HepG2 (cell line): ENCODE data around the gene FAM3A. TPM values are rescaled to one million over a fixed set of nuclear protein-coding genes. Genes with fewer than 3 reads are reported as not detected.

Experiments
- ATAC-seq: fragments of 200-7000 bp; cut with Tn5 transposase; 3 replicates; pipeline ENCODE4 v1.9.1; 2020; ENCODE audit warnings: mild to moderate bottlenecking, moderate library complexity
- BruUV-seq: library from RNA; stranded (reverse); fragments of 400-500 nt; replicated peaks from 2 replicates; lab custom pipeline; 2021; lab: Mats Ljungman, UMichigan
- CTCF ChIA-PET: fragments of 300-600 bp; formaldehyde crosslinking; extraction: SDS; loops from one replicate; lab custom pipeline; 2021; ENCODE audit warnings: low total read pairs, inconsistent platforms, low intra/inter-chr PET ratio; lab: Yijun Ruan, JAX
- POLR2A ChIA-PET: fragments of 350-600 bp; sonication (Branson Sonifier 250); formaldehyde crosslinking; loops from one replicate; lab custom pipeline; 2020; ENCODE audit warnings: antibody characterized with exemption, inconsistent platforms; lab: Yijun Ruan, JAX
- DNase-seq: peaks from one replicate; pipeline ENCODE4 v3.0.0-alpha.2; 2015; ENCODE audit warnings: low spot score
- FAIRE-seq: peaks from 3 replicates; lab custom pipeline; 2011; peaks lifted over from hg19 to GRCh38; lab: Jason Lieb, UNC
- H2AFZ ChIP-seq: one replicate; pipeline ENCODE4 v1.6.1; 2011; ENCODE audit warnings: low read length, inconsistent platforms
- H3K27ac ChIP-seq: fragments of 300-600 bp; 3 replicates; pipeline ENCODE4 v1.8.0; 2011; ENCODE audit warnings: mixed run types, mild to moderate bottlenecking, mixed read lengths, low read length, inconsistent platforms; ENCODE audit not compliant: insufficient read depth; ENCODE audit errors: extremely low read length
- H3K27me3 ChIP-seq, 2 experiments: fragments of 200-600 bp in 1 of 2; 2 replicates in 1 of 2; 3 replicates in 1 of 2; pipeline versions ENCODE4 v1.6.0 to v1.8.0; 2011; ENCODE audit warnings: low read length in 2 of 2, mild to moderate bottlenecking in 2 of 2, moderate library complexity in 2 of 2, inconsistent platforms in 1 of 2; ENCODE audit not compliant: insufficient read depth in 2 of 2, control insufficient read depth in 1 of 2
- H3K36me3 ChIP-seq, 2 experiments: fragments of 200-600 bp in 1 of 2; replicated peaks in 1 of 2; 2 replicates in 1 of 2; 3 replicates in 1 of 2; pipeline versions ENCODE4 v1.5.1 to v1.8.0; 2011; ENCODE audit warnings: low read length in 2 of 2, inconsistent platforms in 1 of 2; ENCODE audit not compliant: insufficient read depth in 2 of 2, control insufficient read depth in 1 of 2
- H3K4me1 ChIP-seq: 2 replicates; pipeline ENCODE4 v1.5.1; 2012; ENCODE audit warnings: low read length, inconsistent platforms; ENCODE audit not compliant: insufficient read depth
- H3K4me2 ChIP-seq: 2 replicates; pipeline ENCODE4 v1.6.0; 2011; ENCODE audit warnings: low read depth, low read length, inconsistent platforms
- H3K4me3 ChIP-seq, 3 experiments: fragments of 200-600 bp in 1 of 3; sonication (generic), shearing (Covaris generic) in 1 of 3; replicated peaks in 1 of 3; 2 replicates each; pipeline ENCODE4 v1.5.1; 2011 to 2016; ENCODE audit warnings: low read length in 3 of 3, inconsistent platforms in 2 of 3, low read depth in 2 of 3, mild to moderate bottlenecking in 2 of 3, control low read depth in 1 of 3, mixed read lengths in 1 of 3; ENCODE audit not compliant: insufficient read depth in 1 of 3
- H3K79me2 ChIP-seq: one replicate; pipeline ENCODE4 v1.6.1; 2011; ENCODE audit warnings: low read length, inconsistent platforms; ENCODE audit not compliant: insufficient read depth
- H3K9ac ChIP-seq: 2 replicates; pipeline ENCODE4 v1.6.0; 2011; ENCODE audit warnings: mild to moderate bottlenecking, low read depth, low read length, inconsistent platforms; ENCODE audit not compliant: insufficient read depth
- H3K9me3 ChIP-seq: 2 replicates; pipeline ENCODE4 v1.5.1; 2012; ENCODE audit warnings: mild to moderate bottlenecking, low read length
- H4K20me1 ChIP-seq: 2 replicates; pipeline ENCODE4 v1.6.0; 2011; ENCODE audit warnings: inconsistent platforms, mild to moderate bottlenecking, low read length, moderate library complexity; ENCODE audit not compliant: insufficient read depth
- ATF7 ChIP-seq, 2 experiments: fragments of 450-650 bp in 1 of 2; sonication (generic) in 1 of 2; formaldehyde crosslinking in 1 of 2; IDR thresholded peaks; 2 replicates each; pipeline versions ENCODE4 v1.4.0 to v1.6.1; 2016 to 2020; ENCODE audit warnings: antibody characterized with exemption in 1 of 2, mild to moderate bottlenecking in 1 of 2, missing genetic modification reagents in 1 of 2
- CCAR2 ChIP-seq: fragments of 200-400 bp; formaldehyde crosslinking; optimal IDR thresholded peaks from 2 replicates; pipeline ENCODE3; 2018; ENCODE audit warnings: low read depth, mild to moderate bottlenecking, low read length, moderate library complexity
- DMAP1 ChIP-seq: IDR thresholded peaks from 2 replicates; pipeline ENCODE4 v1.6.1; 2016
- IKZF1 ChIP-seq: fragments of 450-650 bp; IDR thresholded peaks from 2 replicates; pipeline ENCODE4 v1.7.1; 2016
- POLR2AphosphoS5 ChIP-seq: IDR thresholded peaks from 2 replicates; pipeline ENCODE4 v1.6.1; 2012; ENCODE audit warnings: low read depth, low read length
- SAP130 ChIP-seq: IDR thresholded peaks from 2 replicates; pipeline ENCODE4 v1.6.1; 2016; ENCODE audit warnings: low read depth
- SMARCE1 ChIP-seq: fragments of 450-650 bp; IDR thresholded peaks from 2 replicates; pipeline ENCODE4 v1.6.1; 2017; ENCODE audit warnings: borderline replicate concordance
- YY1 ChIP-seq: IDR thresholded peaks from 2 replicates; pipeline ENCODE4 v1.6.1; 2011; ENCODE audit warnings: low read length, low read depth, moderate library complexity, mild to moderate bottlenecking; ENCODE audit not compliant: insufficient read depth, insufficient replicate concordance
- ZBTB38 ChIP-seq: sonication (generic); formaldehyde crosslinking; IDR thresholded peaks from 2 replicates; pipeline ENCODE4 v1.5.1; 2020; ENCODE audit warnings: mild to moderate bottlenecking, missing genetic modification reagents
- ZC3H13 ChIP-seq: sonication (generic); formaldehyde crosslinking; IDR thresholded peaks from 2 replicates; pipeline ENCODE4 v1.8.1; 2023; ENCODE audit warnings: mild to moderate bottlenecking, missing genetic modification reagents, moderate library complexity
- ZFAT ChIP-seq: sonication (generic); formaldehyde crosslinking; conservative IDR thresholded peaks from 2 replicates; pipeline ENCODE4 v1.8.1; 2023; ENCODE audit warnings: missing genetic modification reagents, inconsistent platforms
- ZNF33B ChIP-seq: sonication (generic); formaldehyde crosslinking; IDR thresholded peaks from 2 replicates; pipeline ENCODE4 v1.5.1; 2020; ENCODE audit warnings: mild to moderate bottlenecking, missing genetic modification reagents
- ZNF652 ChIP-seq: IDR thresholded peaks from 2 replicates; pipeline ENCODE4 v1.6.1; 2016; ENCODE audit warnings: low read depth, borderline replicate concordance
- ZNF788 ChIP-seq: sonication (generic); formaldehyde crosslinking; IDR thresholded peaks from 2 replicates; pipeline ENCODE4 v1.5.0; 2020; ENCODE audit warnings: mild to moderate bottlenecking, missing genetic modification reagents, borderline replicate concordance
- WGBS: methylation state at CpG from one replicate; pipeline ENCODE4 v1.1.6; 2017; ENCODE audit warnings: low lambda C conversion rate; 5-methylcytosine and 5-hydroxymethylcytosine counted together
- in situ Hi-C: cut with HindIII; loops from 2 replicates; pipeline ENCODE4 v1.10.0; 2017; ENCODE audit warnings: low pct_unique_long_range_greater_than_20kb; ENCODE audit not compliant: extremely low pct_ligation_motif_present
- intact Hi-C: fragments of 100-400 bp; cut with micrococcal nuclease; formaldehyde crosslinking; loops from one replicate; pipeline ENCODE4 v1.10.0; 2022; ENCODE audit not compliant: unreplicated experiment
- polyA plus RNA-seq, 8 experiments: library from polyadenylated mRNA; depleted of rRNA in 3 of 8; stranded (reverse) in 7 of 8; unstranded in 1 of 8; fragments of >200 nt; fragmentation: Illumina TruSeq in 4 of 8; extraction: Trizol in 4 of 8; gene quantifications; 2 replicates each; pipeline versions ENCODE4 v1.2.1 to v1.2.3, GENCODE V29; 2011 to 2016; ENCODE audit warnings: low read depth in 4 of 8, missing spikeins in 1 of 8, mixed read lengths in 1 of 8; ENCODE audit not compliant: insufficient read depth in 1 of 8
- total RNA-seq, 5 experiments: library from RNA; depleted of rRNA; stranded (reverse); fragments of >200 nt; fragmentation: Illumina TruSeq; extraction: Trizol; gene quantifications; 2 replicates each; pipeline ENCODE4 v1.2.3, GENCODE V29; 2016; ENCODE audit warnings: low read depth in 1 of 5
- TF ChIP-seq, protein P1 (sequence below): IDR thresholded peaks from 2 replicates; pipeline ENCODE4 v1.6.1; 2016; ENCODE audit warnings: low read depth
- TF ChIP-seq, protein P2 (sequence below): sonication (generic); formaldehyde crosslinking; IDR thresholded peaks from 2 replicates; pipeline ENCODE4 v1.4.0; 2020; ENCODE audit warnings: missing genetic modification reagents
- TF ChIP-seq, protein P3 (sequence below): sonication (generic); IDR thresholded peaks from 2 replicates; pipeline ENCODE4 v1.6.1; 2016; ENCODE audit warnings: low read depth, borderline replicate concordance
- TF ChIP-seq, protein P4 (sequence below), 2 experiments: sonication (generic) in 1 of 2; formaldehyde crosslinking in 1 of 2; IDR thresholded peaks; 2 replicates each; pipeline versions ENCODE4 v1.4.0 to v1.6.1; 2018 to 2020; ENCODE audit warnings: missing genetic modification reagents in 2 of 2, borderline replicate concordance in 1 of 2, low read depth in 1 of 2, mild to moderate bottlenecking in 1 of 2, missing biosample characterization in 1 of 2

FAM3A gene
- total and polyA plus RNA-seq, 2 of the 13 experiments (the other 11 are each of a cell fraction or from before 2014, with no cell fraction given): 11.2 to 22.7 TPM

DNA sequence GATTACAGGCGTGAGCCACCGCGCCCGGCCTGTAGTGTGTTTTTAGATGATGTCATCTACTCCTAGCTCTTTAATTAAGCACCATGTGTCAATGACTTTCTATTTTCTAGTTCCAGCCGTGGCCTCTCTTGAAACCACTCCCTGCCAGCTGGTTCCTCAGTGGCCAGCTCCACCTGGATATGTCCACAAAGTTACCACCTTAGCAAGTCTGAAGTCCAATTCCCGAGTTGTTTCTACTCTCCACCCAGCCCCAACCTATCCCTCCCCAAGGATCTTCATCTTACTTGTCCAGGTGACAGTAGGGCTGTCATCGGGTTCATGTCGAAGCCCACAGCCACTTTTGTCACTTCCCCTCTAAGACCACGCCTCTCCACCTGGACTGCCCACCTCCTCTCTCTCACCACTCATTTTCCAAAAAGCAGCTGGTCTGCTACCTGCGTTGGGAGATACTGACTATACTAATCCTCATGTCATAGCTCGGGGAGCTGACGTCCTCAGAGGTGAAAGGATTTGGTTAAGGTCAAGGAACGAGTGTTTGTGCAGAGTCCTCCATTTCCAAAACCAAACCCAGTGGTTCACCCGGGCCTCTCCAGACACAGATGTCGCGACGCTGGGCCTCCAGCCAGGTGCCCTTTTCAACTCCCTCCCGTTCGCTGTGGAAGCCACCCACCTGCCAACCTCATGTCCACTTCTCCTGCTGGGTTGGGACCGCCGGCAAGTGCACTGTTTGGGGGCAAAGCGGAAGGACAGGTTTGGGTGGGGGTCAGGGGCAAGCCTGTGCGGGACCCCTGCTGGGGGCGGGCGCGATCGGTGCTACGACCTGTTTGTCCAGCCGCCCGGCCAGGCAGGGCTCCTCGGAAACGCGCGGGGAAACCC is 704 bp downstream of the FAM3A start:
- DNase-seq (no peak), ATAC-seq (no peak), FAIRE-seq (no peak)
- TSS peak; percentile 47 for BruUV-seq
- Histone ChIP-seq H3K27me3 (no peaks in the 10 kb centered on the region), H3K4me3 (peak overlapping the region; percentile 60 to 78 (median 74); a peak in 5 of 6 replicates), H3K27ac (peak overlapping the region; percentile 68), H3K4me1 (peaks cover 25% of the 10 kb centered on the region), H3K36me3 (no peaks in the 10 kb centered on the region), H3K4me2 (peak overlapping the region; percentile 80), H3K79me2 (no peaks in the 10 kb centered on the region), H4K20me1 (no peaks in the 10 kb centered on the region), H3K9ac (peak overlapping the region; percentile 85), H2AFZ (no peak overlapping the region), H3K9me3 (no peaks in the 10 kb centered on the region)
- in situ Hi-C loops (loop anchor here (5.0 kb wide), 1 partner anchor 33 kb away; no protein-coding TSS in a partner anchor), intact Hi-C loops (no loop called here)
- CTCF ChIA-PET: no interaction called here
- 24% methylated on average over 17 of the region's 34 CpGs for WGBS
- POLR2A ChIA-PET: interaction anchor here (1.2 to 3.9 kb wide), 7 partner anchors 12 to 118 kb away, joined by 4 to 34 read pairs (median 11); partner anchors contain the start of genes LAGE3, RPL10, SLC10A3 and TAFAZZIN
- TF ChIP-seq YY1: no peak
- no peak for TF ChIP-seq CCAR2
- TF ChIP-seq, protein P1, sequence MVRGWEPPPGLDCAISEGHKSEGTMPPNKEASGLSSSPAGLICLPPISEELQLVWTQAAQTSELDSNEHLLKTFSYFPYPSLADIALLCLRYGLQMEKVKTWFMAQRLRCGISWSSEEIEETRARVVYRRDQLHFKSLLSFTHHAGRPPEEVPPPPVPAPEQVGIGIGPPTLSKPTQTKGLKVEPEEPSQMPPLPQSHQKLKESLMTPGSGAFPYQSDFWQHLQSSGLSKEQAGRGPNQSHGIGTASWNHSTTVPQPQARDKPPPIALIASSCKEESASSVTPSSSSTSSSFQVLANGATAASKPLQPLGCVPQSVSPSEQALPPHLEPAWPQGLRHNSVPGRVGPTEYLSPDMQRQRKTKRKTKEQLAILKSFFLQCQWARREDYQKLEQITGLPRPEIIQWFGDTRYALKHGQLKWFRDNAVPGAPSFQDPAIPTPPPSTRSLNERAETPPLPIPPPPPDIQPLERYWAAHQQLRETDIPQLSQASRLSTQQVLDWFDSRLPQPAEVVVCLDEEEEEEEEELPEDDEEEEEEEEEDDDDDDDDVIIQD (CRISPR knock-in tag): no peak
- TF ChIP-seq SMARCE1: no peak
- TF ChIP-seq, protein P2, sequence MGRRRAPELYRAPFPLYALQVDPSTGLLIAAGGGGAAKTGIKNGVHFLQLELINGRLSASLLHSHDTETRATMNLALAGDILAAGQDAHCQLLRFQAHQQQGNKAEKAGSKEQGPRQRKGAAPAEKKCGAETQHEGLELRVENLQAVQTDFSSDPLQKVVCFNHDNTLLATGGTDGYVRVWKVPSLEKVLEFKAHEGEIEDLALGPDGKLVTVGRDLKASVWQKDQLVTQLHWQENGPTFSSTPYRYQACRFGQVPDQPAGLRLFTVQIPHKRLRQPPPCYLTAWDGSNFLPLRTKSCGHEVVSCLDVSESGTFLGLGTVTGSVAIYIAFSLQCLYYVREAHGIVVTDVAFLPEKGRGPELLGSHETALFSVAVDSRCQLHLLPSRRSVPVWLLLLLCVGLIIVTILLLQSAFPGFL (CRISPR knock-in tag): no peak
- 0 out of 2 replicates have a peak, but pooled peaks have one; percentile 15 for TF ChIP-seq SAP130 (CRISPR knock-in tag)
- 0 out of 2 replicates have a peak, but pooled peaks have one; percentile 27 for TF ChIP-seq POLR2AphosphoS5
- TF ChIP-seq ZFAT: no peak
- no peak for TF ChIP-seq ZNF652 (CRISPR knock-in tag)
- TF ChIP-seq, protein P3, sequence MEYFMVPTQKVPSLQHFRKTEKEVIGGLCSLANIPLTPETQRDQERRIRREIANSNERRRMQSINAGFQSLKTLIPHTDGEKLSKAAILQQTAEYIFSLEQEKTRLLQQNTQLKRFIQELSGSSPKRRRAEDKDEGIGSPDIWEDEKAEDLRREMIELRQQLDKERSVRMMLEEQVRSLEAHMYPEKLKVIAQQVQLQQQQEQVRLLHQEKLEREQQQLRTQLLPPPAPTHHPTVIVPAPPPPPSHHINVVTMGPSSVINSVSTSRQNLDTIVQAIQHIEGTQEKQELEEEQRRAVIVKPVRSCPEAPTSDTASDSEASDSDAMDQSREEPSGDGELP: 0 out of 2 replicates have a peak, but pooled peaks have one; percentile 47
- TF ChIP-seq IKZF1: no peak
- no peak for TF ChIP-seq ZBTB38
- no peak for TF ChIP-seq DMAP1 (CRISPR knock-in tag)
- TF ChIP-seq ZNF788 (CRISPR knock-in tag): no peak
- TF ChIP-seq ZNF33B: no peak
- TF ChIP-seq, protein P4, sequence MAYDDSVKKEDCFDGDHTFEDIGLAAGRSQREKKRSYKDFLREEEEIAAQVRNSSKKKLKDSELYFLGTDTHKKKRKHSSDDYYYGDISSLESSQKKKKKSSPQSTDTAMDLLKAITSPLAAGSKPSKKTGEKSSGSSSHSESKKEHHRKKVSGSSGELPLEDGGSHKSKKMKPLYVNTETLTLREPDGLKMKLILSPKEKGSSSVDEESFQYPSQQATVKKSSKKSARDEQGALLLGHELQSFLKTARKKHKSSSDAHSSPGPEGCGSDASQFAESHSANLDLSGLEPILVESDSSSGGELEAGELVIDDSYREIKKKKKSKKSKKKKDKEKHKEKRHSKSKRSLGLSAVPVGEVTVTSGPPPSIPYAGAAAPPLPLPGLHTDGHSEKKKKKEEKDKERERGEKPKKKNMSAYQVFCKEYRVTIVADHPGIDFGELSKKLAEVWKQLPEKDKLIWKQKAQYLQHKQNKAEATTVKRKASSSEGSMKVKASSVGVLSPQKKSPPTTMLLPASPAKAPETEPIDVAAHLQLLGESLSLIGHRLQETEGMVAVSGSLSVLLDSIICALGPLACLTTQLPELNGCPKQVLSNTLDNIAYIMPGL (CRISPR knock-in tag; IDR thresholded peaks at IDR 0.05; ENCODE audit: borderline replicate concordance in 1 of 2, low read depth in 1 of 2): peak in 1 of 2 experiments; percentile 10; a peak in 1 of 4 replicates
- peak; percentile 44; the same call in 1 of the 2 replicates for TF ChIP-seq ZC3H13
- peak; percentile 58 for TF ChIP-seq ATF7 (IDR thresholded peaks at IDR 0.05)
- TF ChIP-seq ATF7 (CRISPR knock-in tag; IDR thresholded peaks at IDR 0.05): no peak
